Fibroblast of the aortic adventitia (primary cell): Measurements from ENCODE around the gene FAM199X. TPM values are rescaled to one million over a fixed set of nuclear protein-coding genes. Genes with fewer than 3 reads are reported as not detected.
"Not testable (repeated sequence)": the region's sequence is repeated elsewhere in the genome, so short reads cannot be mapped to it uniquely, and the experiment has no call there.

Source experiments
- DNase-seq: peaks from one replicate; pipeline ENCODE4 v3.0.0-alpha.2; 2010; ENCODE audit warnings: low read depth
- H3K4me3 ChIP-seq: 2 replicates; pipeline ENCODE4 v1.5.1; 2011; ENCODE audit warnings: low read depth, mild to moderate bottlenecking, control low read depth, low read length, moderate library complexity
- CTCF ChIP-seq: IDR thresholded peaks from 2 replicates; pipeline ENCODE4 v1.5.1; 2011; ENCODE audit warnings: mild to moderate bottlenecking, low read length, control low read depth, inconsistent platforms; ENCODE audit not compliant: insufficient read depth
- total RNA-seq: library from RNA; depleted of rRNA; stranded (reverse); fragments of >200 nt; gene quantifications from 2 replicates; pipeline ENCODE4 v1.2.3, GENCODE V29; 2012; ENCODE audit warnings: low replicate concordance

The FAM199X gene
- total RNA-seq, 1 donor = 16.7 TPM

GRCh38 chrX:104211187-104211586 lies 44.9 kb downstream of the FAM199X start:
- H3K4me3 ChIP-seq = no peak overlapping the region
- TF ChIP-seq CTCF = no peak
- no peak for DNase-seq

GRCh38 chrX:104230060-104230459 lies 63.8 kb downstream of the FAM199X start:
- not testable (repeated sequence) for H3K4me3 ChIP-seq, DNase-seq

Other genes starting within 250 kb of the FAM199X start
- 7.0 and 7.6 TPM in 2 replicates for gene TMSB15B, start 203.8 kb upstream of the FAM199X start, total RNA-seq
- not detected in 2 replicates for gene H2BW1, start 152.7 kb upstream of the FAM199X start, total RNA-seq
- gene H2BW2, start 126.5 kb upstream of the FAM199X start, total RNA-seq = not detected in 2 replicates
- 3.3 and 5.1 TPM in 2 replicates for gene TMSB15C, start 90.2 kb upstream of the FAM199X start, total RNA-seq
- 0.27 and 2.4 TPM in 2 replicates for gene ZCCHC18, start 53.9 kb upstream of the FAM199X start, total RNA-seq
- 3.6 and 12.9 TPM in 2 replicates for gene SLC25A53, start 9.4 kb upstream of the FAM199X start, total RNA-seq
- gene ESX1, start 88.5 kb downstream of the FAM199X start, total RNA-seq = not detected in 2 replicates